Stimulated activated naive B cell treated with anti-CD40 and anti-IgM and Interleukin-4, amounts not matched to agents 10 μg/mL and 1 μg/mL and 100 μg/mL, for 72 hours (primary cell): ENCODE data around the gene STPG2.
A peak's percentile ranks its signal among the peaks of the same experiment; 100 is the strongest.

Source experiments
- ATAC-seq, 2 donors: fragments of 150-1000 bp; cut with Tn5 transposase; replicated peaks; 2 replicates each; pipeline ENCODE4 v1.10.0; 2021; ENCODE audit warnings: moderate library complexity in 1 of 2
- DNase-seq: peaks from one replicate; pipeline ENCODE4 v3.0.0; 2021
- H3K27ac Mint-ChIP-seq: one replicate; pipeline ENCODE4 v1.8.0; 2022; ENCODE audit warnings: mild to moderate bottlenecking, mixed read lengths
- H3K27me3 Mint-ChIP-seq, 2 donors: one replicate each; pipeline ENCODE4 v1.8.0; 2022; ENCODE audit warnings: mixed read lengths in 2 of 2
- H3K36me3 Mint-ChIP-seq, 2 donors: one replicate each; pipeline ENCODE4 v1.8.0; 2022; ENCODE audit warnings: mixed read lengths in 2 of 2, mild to moderate bottlenecking in 1 of 2
- H3K4me1 Mint-ChIP-seq, 2 donors: one replicate each; pipeline ENCODE4 v1.8.0; 2022; ENCODE audit warnings: mixed read lengths in 2 of 2, mild to moderate bottlenecking in 1 of 2
- H3K4me3 Mint-ChIP-seq, 2 donors: one replicate each; pipeline ENCODE4 v1.8.0; 2022; ENCODE audit warnings: mild to moderate bottlenecking in 2 of 2, mixed read lengths in 2 of 2, moderate library complexity in 1 of 2
- H3K9me3 Mint-ChIP-seq, 2 donors: one replicate each; pipeline ENCODE4 v1.8.0; 2022; ENCODE audit warnings: mixed read lengths in 2 of 2, mild to moderate bottlenecking in 1 of 2

STPG2 gene

DNA sequence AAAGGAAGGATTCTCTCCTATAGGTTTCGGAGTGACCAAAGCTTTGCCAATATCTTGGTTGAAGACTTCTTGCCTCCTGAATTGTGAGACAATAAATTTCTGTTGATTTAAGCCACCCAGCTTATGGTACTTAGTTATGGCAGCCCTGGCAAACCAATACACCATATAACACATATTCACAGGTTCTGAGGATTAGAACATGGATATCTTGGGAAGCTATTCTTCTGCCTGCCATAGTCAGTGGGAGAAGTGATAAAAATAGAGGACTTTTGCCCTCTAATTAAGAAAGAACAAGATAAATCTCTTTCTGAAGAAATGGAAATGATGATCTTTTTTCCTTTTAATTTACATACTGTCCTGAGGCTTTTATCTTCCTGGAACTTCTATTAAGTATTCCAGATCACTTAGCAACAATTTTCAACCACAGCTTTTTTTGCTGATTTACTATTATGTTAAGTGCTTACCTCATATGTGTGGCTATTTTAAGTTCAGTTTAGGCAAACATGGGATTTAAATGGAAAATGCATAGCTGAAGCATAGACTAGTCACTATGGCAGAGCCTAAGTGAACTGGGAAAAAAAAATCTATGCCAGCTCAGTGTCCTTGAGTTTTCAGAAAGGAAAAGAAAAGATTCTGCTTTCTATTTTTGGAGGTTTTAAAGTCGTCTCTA is 381.7 kb downstream of the STPG2 start:
- H3K9me3 Mint-ChIP-seq: peaks cover 0 to 2% of the 10 kb centered on the region in 2 donors
- DNase-seq (no peak), ATAC-seq (no peak)
- no peaks in the 10 kb centered on the region for H3K27me3 Mint-ChIP-seq
- H3K27ac Mint-ChIP-seq: no peak overlapping the region
- no peak overlapping the region for H3K4me3 Mint-ChIP-seq
- no peaks in the 10 kb centered on the region for H3K36me3 Mint-ChIP-seq
- H3K4me1 Mint-ChIP-seq: no peaks in the 10 kb centered on the region

DNA sequence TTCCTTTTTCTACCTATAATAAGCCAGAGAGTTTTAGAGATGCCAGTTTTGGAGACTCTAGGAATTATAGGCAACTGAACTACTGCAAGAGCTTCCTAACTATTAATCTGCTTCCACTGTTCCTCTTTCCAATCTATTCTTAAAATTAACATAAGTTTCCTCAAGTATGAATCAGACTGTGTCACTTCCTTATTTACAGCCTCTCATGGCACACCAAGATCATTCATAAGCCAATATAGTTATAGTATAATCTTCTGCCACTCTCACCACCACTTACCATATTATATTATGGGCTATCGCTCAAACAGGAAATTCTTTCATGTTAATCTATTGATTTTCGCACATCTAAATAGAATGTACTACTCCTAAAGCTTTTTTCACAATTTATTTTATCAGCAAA is 383.5 kb downstream of the STPG2 start:
- no peak for ATAC-seq
- Mint-ChIP-seq H3K9me3 (peaks cover 0 to 2% of the 10 kb centered on the region in 2 donors), H3K4me3 (no peak overlapping the region), H3K27ac (no peak overlapping the region), H3K36me3 (no peaks in the 10 kb centered on the region), H3K4me1 (no peaks in the 10 kb centered on the region), H3K27me3 (no peaks in the 10 kb centered on the region)
- no peak for DNase-seq

- no peak for ATAC-seq
These were observed 390.7 kb downstream of the STPG2 start for GRCh38 chr4:97752599-97752998.

GRCh38 chr4:97747945-97748344 is 395.3 kb downstream of the STPG2 start:
- ATAC-seq (no peak), DNase-seq (no peak)
- Mint-ChIP-seq H3K27me3 (no peaks in the 10 kb centered on the region), H3K9me3 (peaks cover 0 to 2% of the 10 kb centered on the region in 2 donors), H3K4me1 (no peaks in the 10 kb centered on the region), H3K36me3 (no peaks in the 10 kb centered on the region), H3K4me3 (no peak overlapping the region), H3K27ac (no peak overlapping the region)

More at GRCh38 chr4:97752599-97752998, 390.7 kb downstream of the STPG2 start:
- DNase-seq: no peak
- no peaks in the 10 kb centered on the region for H3K4me1 Mint-ChIP-seq
- H3K4me3 Mint-ChIP-seq: no peak overlapping the region
- no peak overlapping the region for H3K27ac Mint-ChIP-seq
- H3K27me3 Mint-ChIP-seq: no peaks in the 10 kb centered on the region
- no peaks in the 10 kb centered on the region for H3K36me3 Mint-ChIP-seq
- no peaks in the 10 kb centered on the region for H3K9me3 Mint-ChIP-seq

- H3K4me1 Mint-ChIP-seq: no peaks in the 10 kb centered on the region
- no peaks in the 10 kb centered on the region for H3K27me3 Mint-ChIP-seq
- H3K4me3 Mint-ChIP-seq: no peak overlapping the region
- H3K36me3 Mint-ChIP-seq: no peaks in the 10 kb centered on the region
- ATAC-seq: no peak
- no peaks in the 10 kb centered on the region for H3K9me3 Mint-ChIP-seq
- no peak for DNase-seq
- no peak overlapping the region for H3K27ac Mint-ChIP-seq
These were observed 422.3 kb downstream of the STPG2 start for GRCh38 chr4:97720869-97721432.

- peaks cover 14 to 27% of the 10 kb centered on the region in 2 donors for H3K9me3 Mint-ChIP-seq
- H3K27ac Mint-ChIP-seq: no peak overlapping the region
- no peak overlapping the region for H3K4me3 Mint-ChIP-seq
- no peak for ATAC-seq
- H3K36me3 Mint-ChIP-seq: no peaks in the 10 kb centered on the region
- H3K4me1 Mint-ChIP-seq: no peaks in the 10 kb centered on the region
- no peak for DNase-seq
- no peaks in the 10 kb centered on the region for H3K27me3 Mint-ChIP-seq
These were observed 452.1 kb downstream of the STPG2 start for GRCh38 chr4:97691111-97691605.

- no peak overlapping the region for H3K4me3 Mint-ChIP-seq
- no peak overlapping the region for H3K27ac Mint-ChIP-seq
- H3K4me1 Mint-ChIP-seq: no peaks in the 10 kb centered on the region
- peaks cover 0 to 6% of the 10 kb centered on the region in 2 donors for H3K9me3 Mint-ChIP-seq
- H3K27me3 Mint-ChIP-seq: no peaks in the 10 kb centered on the region
- ATAC-seq (no peak), DNase-seq (no peak)
- H3K36me3 Mint-ChIP-seq: no peaks in the 10 kb centered on the region
These were observed 472.5 kb downstream of the STPG2 start for GRCh38 chr4:97670703-97671269.

DNA sequence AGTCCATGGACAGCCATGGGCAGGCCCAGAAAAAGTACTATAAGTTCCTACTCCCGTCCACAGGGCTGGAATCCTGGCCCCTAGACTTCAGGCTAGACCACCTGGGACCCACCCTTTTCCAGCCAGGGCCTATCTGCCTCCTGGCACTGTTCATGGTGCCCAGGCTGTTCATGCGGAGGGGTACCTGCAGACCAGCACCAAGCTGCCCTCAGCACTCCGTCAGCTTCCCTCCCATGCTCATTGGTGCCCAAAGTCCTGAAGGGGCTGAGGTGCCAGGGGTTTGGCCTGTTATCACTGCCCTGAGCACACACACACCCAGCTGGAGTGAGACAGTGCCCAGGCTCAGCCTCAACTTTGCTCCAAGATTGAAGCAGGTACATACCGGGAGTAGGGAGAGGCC is 477.7 kb downstream of the STPG2 start:
- H3K4me1 Mint-ChIP-seq: no peaks in the 10 kb centered on the region
- H3K4me3 Mint-ChIP-seq: no peak overlapping the region
- DNase-seq (no peak), ATAC-seq (no peak)
- no peaks in the 10 kb centered on the region for H3K36me3 Mint-ChIP-seq
- no peaks in the 10 kb centered on the region for H3K27me3 Mint-ChIP-seq
- peaks cover 6 to 7% of the 10 kb centered on the region in 2 donors for H3K9me3 Mint-ChIP-seq
- no peak overlapping the region for H3K27ac Mint-ChIP-seq

DNA sequence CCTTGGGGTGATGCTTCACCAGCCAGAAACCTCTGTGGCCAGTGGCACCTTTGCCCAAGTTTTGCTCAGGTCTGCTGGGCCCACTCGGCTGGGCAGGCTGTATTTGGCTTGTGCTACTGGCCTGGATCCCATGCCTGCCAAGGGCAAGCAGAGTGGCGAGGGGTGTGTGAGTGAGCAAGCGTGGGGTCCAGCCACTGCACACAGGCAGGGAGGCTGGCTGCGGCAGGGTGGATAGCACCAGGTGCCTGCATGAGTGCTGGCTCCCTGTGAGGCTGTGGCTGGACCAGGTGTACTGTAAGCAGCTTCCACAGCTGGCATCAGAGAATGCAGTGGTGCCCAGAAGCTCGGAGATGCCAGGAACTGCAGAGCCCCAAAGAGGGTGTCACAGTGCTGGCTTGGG is 478.5 kb downstream of the STPG2 start:
- Mint-ChIP-seq H3K4me1 (no peaks in the 10 kb centered on the region), H3K9me3 (peaks cover 6 to 7% of the 10 kb centered on the region in 2 donors), H3K4me3 (no peak overlapping the region), H3K27ac (no peak overlapping the region), H3K27me3 (no peaks in the 10 kb centered on the region), H3K36me3 (no peaks in the 10 kb centered on the region)
- no peak for DNase-seq
- peak in 1 of 2 donors; percentile 21 for ATAC-seq

DNA sequence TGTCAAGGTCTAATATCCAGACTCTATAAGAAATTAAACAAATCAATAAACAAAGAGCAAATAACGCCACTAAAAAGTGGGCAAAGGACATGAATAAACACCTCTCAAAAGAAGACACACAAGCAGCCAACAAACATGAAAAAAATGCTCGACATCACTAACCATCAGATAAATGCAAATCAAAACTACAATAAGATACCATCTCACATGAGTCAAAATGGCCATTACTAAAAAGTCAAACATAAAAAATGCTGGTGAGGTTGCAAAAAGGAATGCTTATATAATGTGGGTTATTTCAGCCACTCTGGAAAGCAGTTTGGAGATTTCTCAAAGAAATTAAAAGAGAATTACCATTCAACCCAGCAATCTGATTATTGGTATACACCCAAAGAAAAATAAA is 481.1 kb downstream of the STPG2 start:
- DNase-seq: no peak
- H3K4me3 Mint-ChIP-seq: no peak overlapping the region
- ATAC-seq: no peak
- H3K36me3 Mint-ChIP-seq: no peaks in the 10 kb centered on the region
- no peaks in the 10 kb centered on the region for H3K4me1 Mint-ChIP-seq
- no peaks in the 10 kb centered on the region for H3K27me3 Mint-ChIP-seq
- H3K9me3 Mint-ChIP-seq: peaks cover 6 to 7% of the 10 kb centered on the region in 2 donors
- no peak overlapping the region for H3K27ac Mint-ChIP-seq

DNA sequence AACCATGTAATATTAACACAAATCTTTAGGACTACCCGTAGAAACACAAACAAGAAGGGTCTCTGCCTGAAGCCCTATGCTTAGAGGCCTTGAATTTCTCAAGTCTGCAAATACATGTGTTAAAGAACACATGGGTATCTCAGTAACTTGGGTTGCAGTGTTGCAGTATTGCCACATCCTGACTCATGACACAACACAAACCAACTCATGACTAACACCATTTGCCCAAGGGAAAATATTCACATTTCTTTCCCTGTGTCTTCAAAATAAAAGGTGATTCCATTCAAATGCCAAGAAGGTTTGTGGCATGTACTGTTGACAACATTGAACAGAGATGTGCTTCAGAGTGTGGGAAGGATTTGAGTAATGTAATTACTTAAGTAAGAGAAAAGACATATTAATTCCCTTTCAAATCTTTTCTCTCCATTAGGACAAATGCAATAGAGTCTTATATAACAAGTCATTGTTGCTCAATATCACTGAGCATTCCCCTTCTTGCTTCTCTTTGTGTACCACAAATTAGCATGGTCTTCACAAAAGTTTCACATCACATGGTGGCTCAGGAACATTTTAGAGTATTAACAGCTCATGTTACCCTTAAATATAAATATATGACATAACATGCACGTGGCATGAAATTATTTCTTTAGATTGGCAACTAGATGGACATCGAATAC is 487.1 kb downstream of the STPG2 start:
- no peaks in the 10 kb centered on the region for H3K36me3 Mint-ChIP-seq
- H3K4me1 Mint-ChIP-seq: no peaks in the 10 kb centered on the region
- no peak overlapping the region for H3K4me3 Mint-ChIP-seq
- H3K27ac Mint-ChIP-seq: no peak overlapping the region
- H3K9me3 Mint-ChIP-seq: no peaks in the 10 kb centered on the region
- ATAC-seq (no peak), DNase-seq (no peak)
- H3K27me3 Mint-ChIP-seq: no peaks in the 10 kb centered on the region

- DNase-seq: no peak
- no peak overlapping the region for H3K4me3 Mint-ChIP-seq
- H3K9me3 Mint-ChIP-seq: no peaks in the 10 kb centered on the region
- no peaks in the 10 kb centered on the region for H3K4me1 Mint-ChIP-seq
- H3K27ac Mint-ChIP-seq: no peak overlapping the region
- H3K36me3 Mint-ChIP-seq: no peaks in the 10 kb centered on the region
- H3K27me3 Mint-ChIP-seq: no peaks in the 10 kb centered on the region
- ATAC-seq: no peak
These were observed 489.6 kb downstream of the STPG2 start for GRCh38 chr4:97653701-97654100.

GRCh38 chr4:97646997-97647396 is 496.3 kb downstream of the STPG2 start:
- ATAC-seq (no peak), DNase-seq (no peak)
- Mint-ChIP-seq H3K27me3 (no peaks in the 10 kb centered on the region), H3K27ac (no peak overlapping the region), H3K36me3 (no peaks in the 10 kb centered on the region), H3K9me3 (peaks cover 0 to 2% of the 10 kb centered on the region in 2 donors), H3K4me1 (no peaks in the 10 kb centered on the region), H3K4me3 (no peak overlapping the region)

- Mint-ChIP-seq H3K36me3 (no peaks in the 10 kb centered on the region), H3K9me3 (peaks cover 0 to 2% of the 10 kb centered on the region in 2 donors), H3K4me3 (no peak overlapping the region), H3K27me3 (no peaks in the 10 kb centered on the region), H3K4me1 (no peaks in the 10 kb centered on the region), H3K27ac (no peak overlapping the region)
- DNase-seq (no peak), ATAC-seq (no peak)
These were observed 498.0 kb downstream of the STPG2 start for GRCh38 chr4:97645071-97645821.
